Measurements from ENCODE around the gene BPIFB4. TPM values are rescaled to one million over a fixed set of nuclear protein-coding genes. Genes with fewer than 3 reads are reported as not detected.

Gene BPIFB4
- total and polyA plus RNA-seq, 10 donors, result not detected

DNA sequence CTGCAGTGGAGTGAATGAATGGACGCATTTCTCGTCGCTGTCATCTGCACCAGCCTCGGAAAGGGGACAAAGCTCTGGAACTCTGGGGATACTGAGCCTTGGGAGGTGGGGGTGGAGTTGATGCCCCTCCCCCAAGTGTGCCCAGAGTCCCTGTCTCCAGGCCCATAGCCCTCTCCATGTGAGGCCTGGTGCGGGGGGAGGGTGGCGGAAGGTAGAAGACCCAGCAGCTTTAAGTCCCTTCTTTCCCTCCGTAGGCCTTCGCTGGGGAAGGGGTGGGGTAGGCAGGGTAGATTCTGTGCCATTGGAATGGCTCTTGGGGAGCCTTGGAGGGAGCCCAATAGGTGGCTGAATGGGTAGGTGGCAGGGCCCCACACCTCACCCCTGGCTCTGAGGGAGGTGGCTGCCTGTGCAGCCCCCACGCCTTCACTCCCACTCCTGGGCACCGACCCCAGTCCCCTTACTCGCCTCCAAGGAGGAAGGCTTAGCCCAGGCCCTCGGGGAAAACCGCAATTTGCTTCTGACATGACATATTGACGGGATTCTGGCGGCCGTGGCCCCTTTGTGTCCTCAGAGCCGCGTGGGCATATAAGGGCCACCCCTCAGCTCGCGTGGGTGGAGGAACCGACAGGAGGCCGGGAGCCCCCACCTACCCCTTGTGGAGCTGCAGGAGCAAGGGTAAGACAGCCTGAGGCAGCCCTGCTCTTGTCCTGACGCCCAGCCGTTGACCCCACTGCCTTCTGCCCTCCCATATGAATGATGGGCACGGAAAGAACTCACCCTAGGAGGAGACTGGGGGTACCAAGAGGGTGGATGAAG, 25.9 kb upstream of the BPIFB4 start, which contains the start of gene BPIFB3:
Gene BPIFB3 (plus strand): TSS at position 613 of the 816 bp plus-strand sequence. CDS start 1,533 bp downstream, outside the sequence.
- H3K27ac ChIP-seq, result no peak within 1 kb of the TSS
- H3K4me1 ChIP-seq, result no peaks in the 10 kb centered on the region
- no peak within 1 kb of the TSS for H3K4me3 ChIP-seq
- H3K36me3 ChIP-seq, result no peaks in the 10 kb centered on the region
- DNase-seq, result no peak
- no peaks in the 10 kb centered on the region for H3K9me3 ChIP-seq
- TF ChIP-seq POLR2AphosphoS5 (IDR thresholded peaks at IDR 0.05) (no peak), POLR2A (IDR thresholded peaks at IDR 0.05) (no peak)
- TF ChIP-seq, protein P1, sequence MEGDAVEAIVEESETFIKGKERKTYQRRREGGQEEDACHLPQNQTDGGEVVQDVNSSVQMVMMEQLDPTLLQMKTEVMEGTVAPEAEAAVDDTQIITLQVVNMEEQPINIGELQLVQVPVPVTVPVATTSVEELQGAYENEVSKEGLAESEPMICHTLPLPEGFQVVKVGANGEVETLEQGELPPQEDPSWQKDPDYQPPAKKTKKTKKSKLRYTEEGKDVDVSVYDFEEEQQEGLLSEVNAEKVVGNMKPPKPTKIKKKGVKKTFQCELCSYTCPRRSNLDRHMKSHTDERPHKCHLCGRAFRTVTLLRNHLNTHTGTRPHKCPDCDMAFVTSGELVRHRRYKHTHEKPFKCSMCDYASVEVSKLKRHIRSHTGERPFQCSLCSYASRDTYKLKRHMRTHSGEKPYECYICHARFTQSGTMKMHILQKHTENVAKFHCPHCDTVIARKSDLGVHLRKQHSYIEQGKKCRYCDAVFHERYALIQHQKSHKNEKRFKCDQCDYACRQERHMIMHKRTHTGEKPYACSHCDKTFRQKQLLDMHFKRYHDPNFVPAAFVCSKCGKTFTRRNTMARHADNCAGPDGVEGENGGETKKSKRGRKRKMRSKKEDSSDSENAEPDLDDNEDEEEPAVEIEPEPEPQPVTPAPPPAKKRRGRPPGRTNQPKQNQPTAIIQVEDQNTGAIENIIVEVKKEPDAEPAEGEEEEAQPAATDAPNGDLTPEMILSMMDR (IDR thresholded peaks at IDR 0.05 in 8 of 11, conservative IDR thresholded peaks at IDR 0.05 in 3 of 11), result no peak
- WGBS, 5 donors, result 83 to 91% (median 85%) methylated on average over 21 to 25 of the region's 25 CpGs
- no peaks in the 10 kb centered on the region for H3K27me3 ChIP-seq (replicated peaks in 1 of 7)
- intact Hi-C loops (cut with DNase I; ENCODE audit: low total_unique reads), result no loop called here

DNA sequence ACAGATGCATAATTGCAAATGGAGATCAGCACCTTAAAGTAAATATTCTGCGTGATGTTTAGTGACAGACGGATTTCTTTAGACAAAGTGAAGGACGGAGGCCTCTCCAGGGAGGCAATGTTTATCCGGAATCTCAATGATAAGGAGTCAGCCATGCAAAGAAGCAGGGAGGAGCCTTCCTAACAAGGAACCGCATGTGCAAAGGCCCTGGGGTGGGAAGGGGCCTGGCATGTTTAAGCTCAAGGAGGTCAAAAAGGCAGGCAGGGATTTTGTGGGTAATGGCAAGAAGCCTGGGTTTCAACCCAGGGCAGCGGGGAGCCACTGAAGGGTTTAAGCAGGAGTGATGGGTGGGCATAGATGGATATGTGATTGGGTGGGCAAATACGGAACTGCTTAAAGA, 25.1 kb upstream of the BPIFB4 start:
- no peak for DNase-seq
- H3K4me3 ChIP-seq, result no peak overlapping the region
- no peaks in the 10 kb centered on the region for H3K27me3 ChIP-seq (replicated peaks in 1 of 7)
- TF ChIP-seq, protein P1 (IDR thresholded peaks at IDR 0.05 in 8 of 11, conservative IDR thresholded peaks at IDR 0.05 in 3 of 11), result no peak
- no peak for TF ChIP-seq POLR2A (IDR thresholded peaks at IDR 0.05)
- TF ChIP-seq POLR2AphosphoS5 (IDR thresholded peaks at IDR 0.05), result no peak
- no peaks in the 10 kb centered on the region for H3K9me3 ChIP-seq
- no peaks in the 10 kb centered on the region for H3K4me1 ChIP-seq
- H3K36me3 ChIP-seq, result no peaks in the 10 kb centered on the region
- no peak overlapping the region for H3K27ac ChIP-seq
- intact Hi-C loops (cut with DNase I; ENCODE audit: low total_unique reads), result no loop called here
- 84 to 92% (median 90%) methylated on average over 7 of the region's 7 CpGs for WGBS, 5 donors

DNA sequence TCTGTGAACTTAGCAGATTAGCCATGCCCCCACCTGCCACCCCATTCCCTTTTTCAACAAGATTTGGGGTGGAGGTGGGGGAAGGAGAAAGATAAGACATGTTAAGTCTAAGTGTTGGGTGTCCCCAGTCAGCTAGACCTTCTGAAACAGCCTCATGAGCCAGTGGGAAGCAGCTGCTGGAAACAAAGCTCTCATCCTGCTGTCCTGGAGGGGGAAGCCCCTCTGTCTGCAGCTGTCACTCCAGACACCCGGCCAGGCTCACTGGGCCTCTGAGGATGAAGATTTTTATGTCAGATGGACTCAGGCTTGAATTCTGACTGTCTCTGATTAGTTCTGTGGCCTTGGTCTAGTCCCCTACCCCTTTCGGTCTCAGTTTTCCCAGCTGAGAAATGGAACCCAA, 24.7 kb upstream of the BPIFB4 start:
- Histone ChIP-seq H3K4me3 (no peak overlapping the region), H3K27ac (no peak overlapping the region), H3K36me3 (no peaks in the 10 kb centered on the region), H3K27me3 (replicated peaks in 1 of 7) (no peaks in the 10 kb centered on the region), H3K9me3 (no peaks in the 10 kb centered on the region), H3K4me1 (no peaks in the 10 kb centered on the region)
- WGBS, 5 donors, result 79 to 93% (median 83%) methylated on average over 2 of the region's 2 CpGs
- no peak for DNase-seq
- intact Hi-C loops (cut with DNase I; ENCODE audit: low total_unique reads), result no loop called here
- no peak for TF ChIP-seq POLR2AphosphoS5 (IDR thresholded peaks at IDR 0.05)
- TF ChIP-seq POLR2A (IDR thresholded peaks at IDR 0.05), result no peak

DNA sequence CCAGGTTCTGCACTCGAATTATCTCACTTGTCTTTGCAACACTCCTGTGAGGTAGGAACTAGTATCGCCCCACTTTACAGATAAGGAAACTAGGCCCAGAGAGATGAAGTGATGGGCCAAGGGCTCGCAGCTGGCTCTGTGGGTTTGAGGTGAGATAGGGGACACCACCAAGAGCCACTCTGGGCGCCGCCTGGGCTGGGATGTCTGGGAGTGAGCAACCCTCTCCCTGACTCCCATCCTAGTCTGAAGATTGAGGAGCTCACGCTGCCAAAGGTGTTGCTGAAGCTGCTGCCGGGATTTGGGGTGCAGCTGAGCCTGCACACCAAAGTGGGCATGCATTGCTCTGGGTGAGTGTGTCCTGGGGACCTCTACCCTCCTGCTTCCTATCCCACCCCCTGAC, 20.3 kb upstream of the BPIFB4 start:
- no peaks in the 10 kb centered on the region for H3K36me3 ChIP-seq
- H3K27ac ChIP-seq, result no peak overlapping the region
- TF ChIP-seq POLR2AphosphoS5 (IDR thresholded peaks at IDR 0.05) (no peak), POLR2A (IDR thresholded peaks at IDR 0.05) (no peak)
- TF ChIP-seq, protein P1 (IDR thresholded peaks at IDR 0.05 in 8 of 11, conservative IDR thresholded peaks at IDR 0.05 in 3 of 11), result no peak
- DNase-seq, result peak; percentile 42
- H3K27me3 ChIP-seq (replicated peaks in 1 of 7), result no peaks in the 10 kb centered on the region
- H3K9me3 ChIP-seq, result no peaks in the 10 kb centered on the region
- H3K4me3 ChIP-seq, result no peak overlapping the region
- WGBS, 5 donors, result 72 to 90% (median 86%) methylated on average over 7 of the region's 7 CpGs
- intact Hi-C loops (cut with DNase I; ENCODE audit: low total_unique reads), result no loop called here
- H3K4me1 ChIP-seq, result peaks cover 0 to 8% (median 0%) of the 10 kb centered on the region in 6 donors
